HEK293T (cell line): ENCODE measurements around the gene CSF1R.

Experiments
- BHLHE40 ChIP-seq: fragments of 450-650 bp; IDR thresholded peaks from 2 replicates; pipeline ENCODE4 v1.6.1; 2016; ENCODE audit warnings: mild to moderate bottlenecking, moderate library complexity, borderline replicate concordance
- CTBP1 ChIP-seq: fragments of 450-650 bp; IDR thresholded peaks from 2 replicates; pipeline ENCODE4 v1.6.1; 2016; ENCODE audit warnings: borderline replicate concordance
- ELF4 ChIP-seq: fragments of 450-650 bp; IDR thresholded peaks from 2 replicates; pipeline ENCODE4 v1.6.1; 2017; ENCODE audit warnings: antibody characterized with exemption
- FOXK2 ChIP-seq: fragments of 450-650 bp; IDR thresholded peaks from 2 replicates; pipeline ENCODE4 v1.6.1; 2016; ENCODE audit warnings: mild to moderate bottlenecking
- FOXM1 ChIP-seq: fragments of 450-650 bp; IDR thresholded peaks from 2 replicates; pipeline ENCODE4 v1.6.1; 2017; ENCODE audit warnings: mild to moderate bottlenecking, borderline replicate concordance
- HDGF ChIP-seq: fragments of 450-650 bp; IDR thresholded peaks from 2 replicates; pipeline ENCODE4 v1.6.1; 2017; ENCODE audit warnings: antibody characterized with exemption, borderline replicate concordance
- SP1 ChIP-seq: fragments of 450-650 bp; IDR thresholded peaks from 2 replicates; pipeline ENCODE4 v1.6.1; 2017
- SUZ12 ChIP-seq: fragments of 450-650 bp; IDR thresholded peaks from 2 replicates; pipeline ENCODE4 v1.6.1; 2016; ENCODE audit warnings: mild to moderate bottlenecking
- ZNF384 ChIP-seq: fragments of 450-650 bp; IDR thresholded peaks from 2 replicates; pipeline ENCODE4 v1.6.1; 2016

GRCh38 chr5:150017226-150018005, 68.9 kb downstream of the CSF1R start:
- TF ChIP-seq BHLHE40 (no peak), SP1 (no peak), HDGF (no peak), FOXK2 (no peak), FOXM1 (no peak), SUZ12 (no peak), ZNF384 (no peak), CTBP1 (no peak), ELF4 (no peak)
